GM19468 (cell line): ENCODE data around the gene CAMTA1.

Experiments used
- ATAC-seq: cut with Tn5 transposase; IDR thresholded peaks from one replicate; pipeline ENCODE4 v1.9.1; 2021; ENCODE audit warnings: mild to moderate bottlenecking, moderate library complexity, moderate number of reproducible peaks; ENCODE audit not compliant: unreplicated experiment; ENCODE audit errors: extremely low read depth

The CAMTA1 gene

DNA sequence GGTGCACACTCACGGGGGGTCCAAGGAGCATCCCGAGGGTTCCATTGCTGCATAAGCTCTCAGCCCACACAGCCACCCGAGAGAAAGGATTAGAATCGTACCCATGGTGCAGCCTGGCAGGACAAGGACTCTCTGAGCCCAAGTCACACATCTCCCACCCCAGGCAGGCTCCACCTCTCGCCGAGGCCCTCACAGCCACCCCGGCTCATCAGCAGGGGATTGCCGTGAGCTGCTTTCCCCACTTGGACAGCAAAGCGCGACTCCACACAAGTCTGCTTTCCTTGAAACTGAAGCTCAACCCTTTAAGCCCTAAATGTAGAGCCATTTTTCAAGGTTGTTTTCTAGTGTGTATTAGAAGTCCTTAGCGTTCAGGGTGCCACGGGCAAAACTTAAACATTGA, 679.5 kb downstream of the CAMTA1 start:
- no peak for ATAC-seq

- ATAC-seq = no peak
These were observed 682.4 kb downstream of the CAMTA1 start for GRCh38 chr1:7467476-7468175.

GRCh38 chr1:7468248-7468647, 683.0 kb downstream of the CAMTA1 start:
- no peak for ATAC-seq

GRCh38 chr1:7469255-7469938, 684.1 kb downstream of the CAMTA1 start:
- ATAC-seq = no peak

GRCh38 chr1:7470904-7471638, 685.8 kb downstream of the CAMTA1 start:
- ATAC-seq = no peak

- ATAC-seq = no peak
These were observed 686.6 kb downstream of the CAMTA1 start for GRCh38 chr1:7471836-7472235.

- no peak for ATAC-seq
These were observed 688.2 kb downstream of the CAMTA1 start for GRCh38 chr1:7473223-7474142.

DNA sequence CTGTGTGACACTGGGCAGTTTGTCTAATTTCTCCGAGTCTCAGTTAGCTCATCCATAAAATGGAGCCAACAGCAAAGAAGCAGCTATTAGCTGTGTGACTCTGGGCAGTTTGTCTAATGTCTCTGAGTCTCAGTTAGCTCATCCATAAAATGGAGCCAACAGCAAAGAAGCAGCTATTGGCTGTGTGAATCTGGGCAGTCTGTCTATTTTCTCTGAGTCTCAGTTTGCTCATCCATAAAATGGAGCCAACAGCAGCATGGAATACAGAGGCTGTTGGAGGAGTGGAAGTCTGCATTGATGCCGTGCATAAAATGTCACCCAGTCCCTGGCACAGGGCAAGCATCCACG, 688.9 kb downstream of the CAMTA1 start:
- no peak for ATAC-seq

DNA sequence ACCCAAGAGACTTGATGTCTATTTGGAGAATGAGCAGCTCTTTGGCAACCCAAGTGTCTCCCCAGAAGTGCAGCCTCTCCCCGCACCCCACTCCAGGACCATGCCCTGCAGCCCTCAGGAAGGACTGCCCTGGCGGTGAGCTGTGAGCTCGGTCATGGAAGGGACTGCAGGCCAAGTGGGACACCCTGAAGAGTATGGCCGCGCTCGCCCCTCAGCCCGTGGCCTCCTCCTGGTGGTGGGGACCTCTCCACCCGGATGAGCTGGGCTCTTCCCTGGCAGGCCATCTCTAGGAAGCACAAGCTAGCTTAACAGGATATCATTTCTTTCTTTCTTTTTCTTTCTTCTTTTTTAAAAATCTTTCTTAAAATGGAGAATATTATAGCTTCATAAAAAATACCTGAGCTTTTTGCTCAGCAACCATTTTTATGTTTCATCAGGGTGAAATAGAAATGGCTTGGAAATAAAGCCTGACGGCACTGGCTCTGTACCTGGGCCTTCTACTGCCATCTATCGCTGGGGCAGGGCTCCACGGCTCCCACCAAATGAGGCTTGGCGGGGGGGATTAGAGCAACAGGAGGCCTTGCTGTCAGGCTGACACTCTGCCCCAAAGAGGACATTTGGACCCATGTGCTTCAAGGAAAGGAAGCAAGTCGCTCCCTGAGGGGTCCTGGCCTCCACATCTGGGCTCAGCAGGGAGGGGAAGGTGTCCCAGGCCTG, 689.7 kb downstream of the CAMTA1 start:
- ATAC-seq = no peak

GRCh38 chr1:7475691-7476090, 690.4 kb downstream of the CAMTA1 start:
- ATAC-seq = no peak

- ATAC-seq = no peak
These were observed 691.1 kb downstream of the CAMTA1 start for GRCh38 chr1:7476402-7476801.

DNA sequence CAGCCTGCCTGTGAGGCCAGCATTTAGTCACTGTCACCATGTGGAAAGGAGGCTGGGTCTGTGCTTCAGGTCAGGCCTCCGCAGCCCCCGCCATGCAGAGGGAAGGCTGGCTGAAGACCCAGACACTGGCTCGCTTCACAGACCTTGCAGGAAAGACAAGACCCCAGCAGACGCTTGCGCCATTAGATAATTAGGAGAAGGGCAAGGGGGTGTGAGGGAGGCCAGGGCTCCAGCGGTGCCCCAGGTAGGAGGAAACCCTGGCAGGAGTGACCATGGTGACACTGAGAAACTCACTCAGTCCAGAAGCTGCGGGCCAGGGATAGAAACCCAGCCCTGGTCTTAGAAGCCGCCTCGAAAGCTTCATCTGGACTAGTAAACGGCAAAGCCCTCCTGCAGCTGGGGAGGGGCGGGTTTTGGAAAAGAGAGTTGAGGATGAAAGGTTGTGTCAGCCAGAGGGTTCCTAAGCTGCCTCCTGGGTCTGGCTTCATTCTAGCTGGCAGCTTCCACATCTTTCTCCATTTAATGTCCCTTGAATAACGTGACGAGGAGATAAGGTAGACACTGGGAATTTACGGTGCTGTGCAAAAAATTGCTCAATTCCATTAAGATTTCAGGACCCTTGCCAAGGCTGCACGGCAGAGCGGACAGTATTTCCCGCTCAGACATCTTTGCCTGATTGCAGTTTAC, 691.8 kb downstream of the CAMTA1 start:
- ATAC-seq = no peak

DNA sequence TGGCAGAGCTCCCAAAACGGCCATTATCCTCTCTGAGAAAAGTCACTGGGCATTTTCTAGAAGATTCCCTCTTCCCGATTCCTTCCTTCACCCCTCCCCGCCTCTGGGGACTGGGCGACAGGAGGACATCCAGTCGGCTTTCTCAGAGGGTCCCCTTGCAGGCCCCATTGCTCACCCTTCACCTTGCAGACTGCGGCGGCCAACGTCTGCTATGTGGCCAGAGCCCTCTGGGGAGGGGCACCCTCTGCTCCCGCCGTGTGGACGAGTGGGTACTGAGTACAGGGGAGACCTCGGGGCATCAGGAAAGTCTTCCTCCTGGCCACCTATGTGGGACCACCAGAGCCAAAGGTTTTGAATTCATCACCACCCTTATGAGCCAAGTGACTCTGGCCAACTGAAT, 692.3 kb downstream of the CAMTA1 start:
- no peak for ATAC-seq

DNA sequence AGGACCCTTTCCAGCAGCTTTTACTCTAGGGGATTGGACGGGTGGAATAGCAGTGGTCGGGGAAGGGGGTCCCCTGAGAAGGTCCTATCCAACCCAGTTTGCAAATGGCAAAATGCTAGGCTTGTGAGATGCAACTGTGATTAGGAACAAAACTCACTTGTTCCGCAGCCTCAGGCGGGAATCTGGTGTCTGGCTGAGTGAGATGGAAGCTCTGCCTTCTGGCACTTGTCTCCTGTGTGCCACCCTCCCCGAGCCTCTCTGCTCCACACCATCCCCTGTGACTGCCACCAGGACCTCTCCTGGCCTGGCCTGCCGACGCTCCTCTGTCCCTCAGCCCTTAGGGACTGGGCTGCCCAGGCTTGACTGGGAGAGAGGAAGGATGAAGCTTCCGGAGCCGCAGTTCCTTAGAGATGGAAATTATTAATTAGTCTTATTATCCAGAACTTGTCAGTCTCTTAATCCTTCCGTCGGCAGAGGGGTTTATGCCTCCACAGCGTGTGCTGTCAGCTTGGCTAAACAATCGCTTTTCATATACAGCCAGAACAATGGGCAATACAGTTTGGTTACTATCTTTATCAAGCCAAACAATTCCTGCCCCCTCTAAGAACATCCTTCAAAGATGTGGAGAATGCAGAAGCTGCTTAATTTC, 693.0 kb downstream of the CAMTA1 start:
- no peak for ATAC-seq

- ATAC-seq = no peak
These were observed 693.7 kb downstream of the CAMTA1 start for GRCh38 chr1:7478809-7479499.

- ATAC-seq = no peak
These were observed 694.3 kb downstream of the CAMTA1 start for GRCh38 chr1:7479571-7479970.

- no peak for ATAC-seq
These were observed 695.9 kb downstream of the CAMTA1 start for GRCh38 chr1:7481194-7481593.

DNA sequence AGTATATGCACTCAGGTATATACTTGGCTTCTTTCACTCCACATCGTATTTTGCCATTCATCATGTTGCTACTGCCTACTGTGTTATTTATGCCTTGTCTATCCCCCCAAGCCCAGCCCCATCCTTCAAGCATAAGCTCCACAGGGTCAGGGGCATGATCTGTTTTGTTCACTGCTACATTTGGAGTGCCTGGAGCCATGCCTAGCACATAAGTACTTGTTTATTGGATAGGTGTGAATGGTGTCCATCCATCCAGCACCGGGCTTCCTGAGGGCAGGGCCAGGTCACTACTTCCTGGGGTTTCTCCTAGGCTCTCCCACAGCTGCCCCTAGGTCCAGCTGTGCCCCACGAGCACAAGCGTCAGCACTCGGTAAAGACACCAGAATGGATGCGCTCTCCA, 696.8 kb downstream of the CAMTA1 start:
- ATAC-seq = no peak
